ENCODE data around the gene MRPL22.

DNA sequence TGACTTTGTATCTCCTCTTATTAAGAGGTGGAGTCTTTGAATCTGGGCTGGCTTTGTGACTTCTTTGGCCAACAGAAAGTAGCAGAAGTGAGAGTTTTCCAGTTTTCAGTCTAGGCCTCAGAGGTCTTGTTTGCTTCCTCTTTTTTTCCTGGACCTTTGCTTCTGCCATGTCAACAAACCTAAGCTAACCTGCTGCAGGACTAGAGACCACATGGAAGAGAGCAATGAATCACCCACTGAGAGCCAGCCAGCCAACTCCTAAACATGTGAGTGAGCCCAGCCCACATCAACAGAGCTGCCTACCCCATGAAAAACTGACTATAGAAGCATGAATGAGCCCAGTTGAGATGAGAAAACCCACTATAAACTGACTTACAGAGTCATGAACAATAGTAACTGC is 29.9 kb downstream of the MRPL22 start:
- TF ChIP-seq ZNF565 (CRISPR knock-in tag; conservative IDR thresholded peaks at IDR 0.05; ENCODE audit: low read depth) (no peak), ZFP3 (CRISPR knock-in tag; IDR thresholded peaks at IDR 0.05) (peak; percentile 72), PATZ1 (CRISPR knock-in tag; IDR thresholded peaks at IDR 0.05; ENCODE audit: borderline replicate concordance) (no peak), CSDC2 (CRISPR knock-in tag; IDR thresholded peaks at IDR 0.05) (no peak), CSRNP3 (CRISPR knock-in tag; IDR thresholded peaks at IDR 0.05) (no peak), CREB5 (CRISPR knock-in tag; IDR thresholded peaks at IDR 0.05; ENCODE audit: low read depth) (no peak), RARB (CRISPR knock-in tag; IDR thresholded peaks at IDR 0.05) (no peak), OSR1 (CRISPR knock-in tag; IDR thresholded peaks at IDR 0.05) (no peak), ESRRG (CRISPR knock-in tag; IDR thresholded peaks at IDR 0.05) (no peak), ZNF70 (CRISPR knock-in tag; IDR thresholded peaks at IDR 0.05) (no peak)

All from SK-N-SH treated with all-trans-retinoic acid at 6 μM for 48 hours (cell line).